G401.6 (cell line): Measurements from ENCODE around the gene ABCD4.

Experiments used
- FAIRE-seq: peaks from 2 replicates; lab custom pipeline; 2012; peaks lifted over from hg19 to GRCh38; lab: Jason Lieb, UNC

The ABCD4 gene

DNA sequence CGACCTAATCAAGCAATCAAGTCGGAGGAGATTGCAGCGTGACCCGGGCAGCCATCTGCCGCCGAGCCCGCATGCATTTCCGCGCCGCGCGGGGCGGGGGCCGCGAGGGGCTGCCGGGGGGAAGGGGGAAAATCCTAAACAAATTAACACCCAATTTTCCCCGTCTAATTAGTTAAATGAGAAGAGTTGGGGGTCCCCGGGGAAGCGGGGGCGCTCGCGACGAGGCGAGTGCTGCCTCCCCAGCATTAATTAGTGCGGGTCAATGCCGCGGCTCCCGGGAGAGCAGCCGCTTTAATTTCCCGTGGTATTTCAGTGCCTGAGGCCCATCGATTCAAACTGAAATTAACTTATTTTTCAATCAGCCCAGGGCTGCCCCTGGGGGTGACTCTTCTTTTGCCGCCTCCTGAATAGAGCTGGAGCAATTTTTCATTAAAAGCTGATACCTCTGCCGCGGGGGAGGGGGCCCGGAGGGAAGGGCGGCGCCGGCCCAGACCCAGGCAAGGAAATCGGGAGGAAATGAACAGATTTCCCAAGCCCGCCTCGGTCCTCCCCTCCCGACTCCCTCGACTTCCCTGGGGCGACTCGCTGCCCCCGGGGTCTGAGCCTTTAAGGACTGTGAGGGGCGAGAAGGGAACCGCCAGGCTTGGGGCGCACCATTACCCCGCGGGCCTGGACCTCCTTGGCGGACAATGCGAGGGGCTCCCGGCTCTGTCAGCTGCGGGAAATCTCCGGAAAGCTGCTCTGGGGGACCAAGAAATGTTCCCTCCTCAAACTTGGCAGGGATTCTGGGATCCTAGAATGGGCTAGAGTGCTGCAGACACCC is 44.6 kb downstream of the ABCD4 start:
- no peak for FAIRE-seq

GRCh38 chr14:74257078-74257940 is 45.4 kb downstream of the ABCD4 start:
- FAIRE-seq = no peak

DNA sequence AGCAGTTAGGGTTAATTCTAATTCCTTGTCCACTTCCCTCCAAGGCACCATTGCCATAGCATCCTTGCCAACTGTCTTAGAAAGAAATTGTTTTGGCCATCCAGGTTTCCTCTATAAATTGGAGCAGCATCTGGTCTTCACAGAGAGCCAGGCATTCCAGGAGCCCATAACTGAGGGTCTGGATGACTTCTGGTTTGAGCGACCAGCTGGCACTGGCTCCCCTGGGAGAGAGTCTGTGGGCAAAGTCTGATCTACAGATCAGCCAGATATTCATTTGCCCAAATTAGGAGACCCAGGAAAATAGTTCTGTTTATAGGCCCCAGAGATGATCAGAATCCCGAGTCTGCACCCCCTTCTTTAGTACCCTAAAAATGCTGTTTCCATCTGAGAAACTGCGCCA is 47.5 kb downstream of the ABCD4 start:
- FAIRE-seq = no peak

DNA sequence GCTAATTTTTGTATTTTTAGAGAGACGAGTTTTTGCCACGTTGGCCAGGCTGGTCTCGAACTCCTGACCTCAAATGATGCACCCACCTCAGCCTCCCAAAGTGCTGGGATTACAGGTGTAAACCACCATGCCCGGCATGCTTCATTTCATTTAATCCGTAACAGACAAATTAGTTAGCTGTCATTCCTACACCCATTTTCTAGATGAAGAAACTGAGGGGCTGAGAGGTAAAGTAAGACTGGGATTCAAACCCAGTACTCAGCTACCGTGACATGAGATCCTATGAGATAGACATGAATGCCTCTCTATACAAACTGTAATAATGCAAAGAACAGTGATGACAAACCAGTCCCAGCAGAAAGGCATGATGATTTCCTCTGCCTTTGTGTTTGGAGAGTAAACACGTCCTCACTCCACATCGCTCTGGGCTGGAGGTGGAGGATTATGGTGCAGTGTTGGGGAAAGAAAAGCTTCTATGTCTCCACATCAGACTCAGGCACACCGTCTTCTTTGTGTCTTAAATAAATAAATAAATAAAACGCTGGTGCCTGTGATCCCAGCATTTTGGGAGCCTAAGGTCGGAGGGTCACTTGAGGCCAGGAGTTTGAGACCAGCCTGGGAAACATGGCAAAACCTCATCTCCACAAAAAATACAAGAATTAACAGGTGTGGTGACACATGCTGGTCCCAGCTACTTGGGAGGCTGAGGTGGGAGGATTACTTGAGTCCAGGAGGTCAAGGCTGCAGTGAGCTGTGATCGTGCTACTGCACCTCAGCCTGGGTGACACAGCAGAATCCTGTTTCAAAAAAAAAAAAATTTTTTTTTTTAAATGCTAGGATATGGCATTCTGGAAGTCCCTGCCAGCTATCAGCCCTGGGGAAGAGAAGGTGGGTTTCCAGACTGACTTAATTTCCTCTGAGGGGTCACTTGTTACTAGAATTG is 53.0 kb downstream of the ABCD4 start:
- FAIRE-seq = no peak

GRCh38 chr14:74248017-74248416 is 54.7 kb downstream of the ABCD4 start:
- FAIRE-seq = no peak

DNA sequence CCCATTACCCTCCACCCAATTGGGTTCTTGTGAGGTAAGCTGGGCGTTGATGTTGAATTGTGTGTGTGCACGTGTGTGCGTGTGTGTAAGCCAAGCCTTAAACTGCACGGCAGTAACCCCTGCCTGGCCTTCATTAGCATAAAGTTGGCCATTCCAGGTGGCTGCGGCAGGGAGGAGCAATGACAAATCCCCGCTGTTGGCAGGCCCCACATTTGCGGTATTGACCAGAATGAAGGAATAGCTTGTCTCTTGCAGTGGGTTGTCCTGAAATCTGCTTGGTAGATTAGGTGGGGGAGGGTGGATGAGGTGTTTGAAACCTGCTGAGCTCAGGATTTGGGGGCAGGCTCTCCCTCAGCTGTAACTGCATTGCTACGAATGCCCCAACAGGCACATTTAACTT is 56.2 kb downstream of the ABCD4 start:
- no peak for FAIRE-seq

GRCh38 chr14:74245292-74245691 is 57.4 kb downstream of the ABCD4 start:
- FAIRE-seq = no peak

GRCh38 chr14:74244115-74244514 is 58.6 kb downstream of the ABCD4 start:
- no peak for FAIRE-seq

GRCh38 chr14:74243051-74243450 is 59.7 kb downstream of the ABCD4 start:
- no peak for FAIRE-seq

GRCh38 chr14:74242780-74243042 is 60.0 kb downstream of the ABCD4 start:
- FAIRE-seq = no peak

- FAIRE-seq = no peak
Observed at GRCh38 chr14:74242021-74242779, 60.5 kb downstream of the ABCD4 start.

DNA sequence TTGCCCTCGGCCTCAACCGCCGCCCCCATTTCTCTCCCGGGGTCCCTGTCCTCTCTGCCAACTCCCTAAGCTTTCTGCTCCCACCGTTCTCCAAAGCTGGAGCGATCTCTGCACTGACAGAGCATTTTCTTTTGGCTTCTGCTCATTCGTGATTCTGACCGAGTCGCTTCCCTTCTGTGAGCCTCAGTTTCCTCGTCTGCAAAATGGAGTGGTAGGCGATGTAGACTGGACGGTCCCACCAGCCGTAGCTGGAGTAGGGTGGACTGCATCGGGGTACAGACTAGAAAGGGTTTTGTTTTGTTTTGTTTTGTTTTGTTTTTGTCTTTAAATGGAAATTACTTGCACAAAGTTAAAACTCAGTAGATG is 61.1 kb downstream of the ABCD4 start:
- no peak for FAIRE-seq

- no peak for FAIRE-seq
Observed at GRCh38 chr14:74240794-74241651, 61.7 kb downstream of the ABCD4 start.

DNA sequence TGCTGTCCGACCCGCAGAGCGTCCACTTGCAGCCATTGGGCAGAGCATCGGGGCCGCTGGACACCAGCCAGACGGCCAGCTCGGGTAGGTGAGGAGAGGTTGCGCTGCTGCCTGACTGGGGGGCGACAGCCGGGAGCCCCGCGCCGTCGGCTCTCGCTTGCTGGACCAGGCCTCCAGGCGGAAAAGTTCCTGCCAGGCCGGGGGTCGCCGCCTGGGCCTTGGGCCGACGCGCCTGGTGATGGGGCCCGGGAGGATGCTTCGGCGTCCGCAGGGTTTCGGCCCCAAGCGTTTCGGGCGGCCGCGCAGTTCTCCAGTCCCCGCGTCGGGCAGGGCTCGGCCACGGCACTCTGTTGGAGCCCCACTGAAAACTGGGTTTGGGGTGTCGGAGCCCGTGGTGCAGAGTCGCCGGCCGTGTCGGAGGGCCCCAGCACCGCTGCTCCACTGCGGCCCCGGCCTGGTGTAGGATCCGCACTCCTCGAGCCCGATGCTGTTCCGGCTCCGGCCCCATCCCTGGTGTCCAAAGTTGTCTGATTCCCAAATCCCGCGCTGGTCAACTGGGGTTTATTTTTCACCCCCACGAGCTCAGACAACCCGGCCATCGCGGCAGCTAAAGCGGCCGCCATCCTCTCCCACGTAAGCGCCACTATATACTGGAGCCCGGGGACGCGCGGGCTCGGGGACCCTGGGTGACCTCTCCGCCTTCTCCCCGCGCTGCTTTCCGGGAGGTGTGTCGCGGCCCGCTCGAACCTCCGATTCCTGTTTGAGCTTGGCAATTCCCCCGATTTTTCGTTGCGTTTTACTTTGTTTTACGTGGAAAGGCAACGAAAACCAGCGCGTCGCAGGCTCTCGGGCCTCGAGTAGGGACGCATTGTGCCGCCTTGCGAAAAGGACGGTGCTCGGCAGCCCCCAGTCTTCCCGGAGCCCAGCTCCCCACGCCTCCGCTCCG is 62.6 kb downstream of the ABCD4 start:
- FAIRE-seq = no peak

GRCh38 chr14:74238974-74239847 is 63.5 kb downstream of the ABCD4 start, which contains the start of gene VSX2:
Gene VSX2, plus strand, starts transcription at chr14:74239449. Its CDS starts 113 bp downstream, at chr14:74239562.
- FAIRE-seq = no peak

GRCh38 chr14:74237441-74237840 is 65.3 kb downstream of the ABCD4 start:
- no peak for FAIRE-seq
